ENCODE results near the gene HECA.

DNA sequence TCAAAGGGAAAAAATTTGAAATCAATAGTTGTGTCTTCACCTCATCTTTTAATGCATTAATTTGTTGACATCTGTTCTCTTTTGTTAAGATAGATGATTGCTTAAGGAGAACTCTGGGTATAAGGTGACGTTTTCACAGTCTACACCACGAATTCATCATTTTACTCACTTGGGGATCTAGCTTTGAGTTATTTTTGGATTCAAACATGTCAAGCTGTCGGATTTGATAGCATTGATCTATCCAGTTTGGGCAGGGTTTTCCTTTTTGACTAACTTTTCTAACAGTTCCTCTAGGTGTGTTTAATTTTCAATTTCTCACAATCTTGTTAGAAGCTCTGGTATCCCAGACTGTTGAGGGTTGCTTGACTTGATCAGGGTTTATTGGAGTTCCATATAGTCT is 49.6 kb downstream of the HECA start:
- TF ChIP-seq GATA2 (IDR thresholded peaks at IDR 0.05; ENCODE audit: low read depth, low read length): no peak
- no peak for TF ChIP-seq GATA3 (IDR thresholded peaks at IDR 0.05; ENCODE audit: low read depth, low read length)

Measured in SH-SY5Y (cell line).